Measurements from ENCODE around the gene THBS4. TPM values are rescaled to one million over a fixed set of nuclear protein-coding genes. Genes with fewer than 3 reads are reported as not detected.

Gene THBS4
- polyA plus RNA-seq, 1 donor from 2014 or later: 6.3 TPM

- TF ChIP-seq, protein P1, sequence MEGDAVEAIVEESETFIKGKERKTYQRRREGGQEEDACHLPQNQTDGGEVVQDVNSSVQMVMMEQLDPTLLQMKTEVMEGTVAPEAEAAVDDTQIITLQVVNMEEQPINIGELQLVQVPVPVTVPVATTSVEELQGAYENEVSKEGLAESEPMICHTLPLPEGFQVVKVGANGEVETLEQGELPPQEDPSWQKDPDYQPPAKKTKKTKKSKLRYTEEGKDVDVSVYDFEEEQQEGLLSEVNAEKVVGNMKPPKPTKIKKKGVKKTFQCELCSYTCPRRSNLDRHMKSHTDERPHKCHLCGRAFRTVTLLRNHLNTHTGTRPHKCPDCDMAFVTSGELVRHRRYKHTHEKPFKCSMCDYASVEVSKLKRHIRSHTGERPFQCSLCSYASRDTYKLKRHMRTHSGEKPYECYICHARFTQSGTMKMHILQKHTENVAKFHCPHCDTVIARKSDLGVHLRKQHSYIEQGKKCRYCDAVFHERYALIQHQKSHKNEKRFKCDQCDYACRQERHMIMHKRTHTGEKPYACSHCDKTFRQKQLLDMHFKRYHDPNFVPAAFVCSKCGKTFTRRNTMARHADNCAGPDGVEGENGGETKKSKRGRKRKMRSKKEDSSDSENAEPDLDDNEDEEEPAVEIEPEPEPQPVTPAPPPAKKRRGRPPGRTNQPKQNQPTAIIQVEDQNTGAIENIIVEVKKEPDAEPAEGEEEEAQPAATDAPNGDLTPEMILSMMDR (IDR thresholded peaks at IDR 0.05; ENCODE audit: poor library complexity, severe bottlenecking): no peak
- TF ChIP-seq SMC3 (conservative IDR thresholded peaks at IDR 0.05; ENCODE audit: poor library complexity): no peak
- TF ChIP-seq MXI1 (conservative IDR thresholded peaks at IDR 0.05; ENCODE audit: poor library complexity, severe bottlenecking): no peak
- no peak for TF ChIP-seq POLR2AphosphoS5 (IDR thresholded peaks at IDR 0.05)
- TF ChIP-seq TAF1 (IDR thresholded peaks at IDR 0.05; ENCODE audit: low read depth): no peak
- no peak for TF ChIP-seq RAD21 (conservative IDR thresholded peaks at IDR 0.05)
- TF ChIP-seq, protein P2, sequence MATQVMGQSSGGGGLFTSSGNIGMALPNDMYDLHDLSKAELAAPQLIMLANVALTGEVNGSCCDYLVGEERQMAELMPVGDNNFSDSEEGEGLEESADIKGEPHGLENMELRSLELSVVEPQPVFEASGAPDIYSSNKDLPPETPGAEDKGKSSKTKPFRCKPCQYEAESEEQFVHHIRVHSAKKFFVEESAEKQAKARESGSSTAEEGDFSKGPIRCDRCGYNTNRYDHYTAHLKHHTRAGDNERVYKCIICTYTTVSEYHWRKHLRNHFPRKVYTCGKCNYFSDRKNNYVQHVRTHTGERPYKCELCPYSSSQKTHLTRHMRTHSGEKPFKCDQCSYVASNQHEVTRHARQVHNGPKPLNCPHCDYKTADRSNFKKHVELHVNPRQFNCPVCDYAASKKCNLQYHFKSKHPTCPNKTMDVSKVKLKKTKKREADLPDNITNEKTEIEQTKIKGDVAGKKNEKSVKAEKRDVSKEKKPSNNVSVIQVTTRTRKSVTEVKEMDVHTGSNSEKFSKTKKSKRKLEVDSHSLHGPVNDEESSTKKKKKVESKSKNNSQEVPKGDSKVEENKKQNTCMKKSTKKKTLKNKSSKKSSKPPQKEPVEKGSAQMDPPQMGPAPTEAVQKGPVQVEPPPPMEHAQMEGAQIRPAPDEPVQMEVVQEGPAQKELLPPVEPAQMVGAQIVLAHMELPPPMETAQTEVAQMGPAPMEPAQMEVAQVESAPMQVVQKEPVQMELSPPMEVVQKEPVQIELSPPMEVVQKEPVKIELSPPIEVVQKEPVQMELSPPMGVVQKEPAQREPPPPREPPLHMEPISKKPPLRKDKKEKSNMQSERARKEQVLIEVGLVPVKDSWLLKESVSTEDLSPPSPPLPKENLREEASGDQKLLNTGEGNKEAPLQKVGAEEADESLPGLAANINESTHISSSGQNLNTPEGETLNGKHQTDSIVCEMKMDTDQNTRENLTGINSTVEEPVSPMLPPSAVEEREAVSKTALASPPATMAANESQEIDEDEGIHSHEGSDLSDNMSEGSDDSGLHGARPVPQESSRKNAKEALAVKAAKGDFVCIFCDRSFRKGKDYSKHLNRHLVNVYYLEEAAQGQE (IDR thresholded peaks at IDR 0.05; ENCODE audit: borderline replicate concordance): no peak
- TF ChIP-seq EP300 (conservative IDR thresholded peaks at IDR 0.05; ENCODE audit: poor library complexity, severe bottlenecking): no peak
- no peak for TF ChIP-seq EZH2 (IDR thresholded peaks at IDR 0.05; ENCODE audit: borderline replicate concordance, insufficient read depth, low read length, poor library complexity, severe bottlenecking)
- Histone ChIP-seq H3K4me3 (ENCODE audit: low read length) (no peak overlapping the region), H4K20me1 (ENCODE audit: insufficient read depth) (no peaks in the 10 kb centered on the region), H3K9ac (ENCODE audit: low read length) (no peak overlapping the region), H3F3A (ENCODE audit: insufficient read depth, low read length, poor library complexity, severe bottlenecking) (no peaks in the 10 kb centered on the region), H3K9me2 (ENCODE audit: insufficient read depth, low read length) (no peaks in the 10 kb centered on the region), H3K79me2 (replicated peaks; ENCODE audit: insufficient read depth, low read length) (no peaks in the 10 kb centered on the region), H3K36me3 (ENCODE audit: insufficient read depth, low read length) (no peaks in the 10 kb centered on the region), H3K4me2 (ENCODE audit: low read length) (no peak overlapping the region), H3K27ac (ENCODE audit: low read length) (no peak overlapping the region), H2AFZ (ENCODE audit: low read depth, low read length) (no peak overlapping the region), H3K9me3 (ENCODE audit: low read length) (no peaks in the 10 kb centered on the region), H3K27me3 (ENCODE audit: insufficient read depth, low read depth, low read length) (no peaks in the 10 kb centered on the region)
Observed at GRCh38 chr5:80042330-80042729, 7.2 kb downstream of the THBS4 start.

DNA sequence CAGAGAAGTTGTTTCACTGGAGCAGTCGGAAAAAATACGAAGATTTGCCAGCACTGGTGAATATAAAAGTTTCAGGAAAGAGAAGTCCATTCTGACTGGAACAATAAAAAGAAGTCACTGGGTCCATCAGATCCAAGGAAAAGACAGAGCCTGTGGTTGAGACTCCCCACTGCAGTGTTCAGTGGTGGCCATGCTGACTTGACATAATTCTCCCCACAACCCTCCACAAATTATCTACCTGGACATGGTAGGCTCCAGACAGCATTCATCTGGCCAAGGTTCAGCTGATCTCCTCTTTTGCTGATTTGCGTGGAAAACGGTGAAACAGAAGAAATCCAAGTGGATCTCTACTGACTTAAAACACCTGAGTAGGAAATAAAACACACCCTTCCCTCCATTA is 8.0 kb downstream of the THBS4 start:
- TF ChIP-seq POLR2AphosphoS5 (IDR thresholded peaks at IDR 0.05) (no peak), EP300 (conservative IDR thresholded peaks at IDR 0.05; ENCODE audit: poor library complexity, severe bottlenecking) (no peak), SMC3 (conservative IDR thresholded peaks at IDR 0.05; ENCODE audit: poor library complexity) (no peak), MXI1 (conservative IDR thresholded peaks at IDR 0.05; ENCODE audit: poor library complexity, severe bottlenecking) (no peak), TAF1 (IDR thresholded peaks at IDR 0.05; ENCODE audit: low read depth) (no peak), EZH2 (IDR thresholded peaks at IDR 0.05; ENCODE audit: borderline replicate concordance, insufficient read depth, low read length, poor library complexity, severe bottlenecking) (no peak), RAD21 (conservative IDR thresholded peaks at IDR 0.05) (no peak)
- TF ChIP-seq, protein P2 (IDR thresholded peaks at IDR 0.05; ENCODE audit: borderline replicate concordance): no peak
- TF ChIP-seq, protein P1 (IDR thresholded peaks at IDR 0.05; ENCODE audit: poor library complexity, severe bottlenecking): no peak

More for the DNA sequence above, 8.0 kb downstream of the THBS4 start:
- H3K9me3 ChIP-seq (ENCODE audit: low read length): no peaks in the 10 kb centered on the region
- H3K9ac ChIP-seq (ENCODE audit: low read length): no peak overlapping the region
- no peaks in the 10 kb centered on the region for H3K9me2 ChIP-seq (ENCODE audit: insufficient read depth, low read length)
- H3K4me2 ChIP-seq (ENCODE audit: low read length): no peak overlapping the region
- no peaks in the 10 kb centered on the region for H3K27me3 ChIP-seq (ENCODE audit: insufficient read depth, low read depth, low read length)
- H3K27ac ChIP-seq (ENCODE audit: low read length): no peak overlapping the region
- no peaks in the 10 kb centered on the region for H3F3A ChIP-seq (ENCODE audit: insufficient read depth, low read length, poor library complexity, severe bottlenecking)
- no peak overlapping the region for H3K4me3 ChIP-seq (ENCODE audit: low read length)
- H4K20me1 ChIP-seq (ENCODE audit: insufficient read depth): no peaks in the 10 kb centered on the region
- no peaks in the 10 kb centered on the region for H3K79me2 ChIP-seq (replicated peaks; ENCODE audit: insufficient read depth, low read length)
- H2AFZ ChIP-seq (ENCODE audit: low read depth, low read length): no peak overlapping the region
- no peaks in the 10 kb centered on the region for H3K36me3 ChIP-seq (ENCODE audit: insufficient read depth, low read length)
